OCI-LY1 (cell line): ENCODE data around the gene MTPN.

ENCODE experiments used
- H2AFZ ChIP-seq: fragments of 200-600 bp; sonication (generic), shearing (Covaris generic); 2 replicates; pipeline ENCODE4 v1.6.0; 2014; ENCODE audit warnings: antibody characterized with exemption, mild to moderate bottlenecking, low read length
- H3F3A ChIP-seq: fragments of 200-600 bp; sonication (generic), shearing (Covaris generic); 2 replicates; pipeline ENCODE4 v1.6.0; 2014; ENCODE audit warnings: mild to moderate bottlenecking, antibody characterized with exemption, low read length, moderate library complexity; ENCODE audit not compliant: insufficient read depth
- H3K27ac ChIP-seq: fragments of 200-600 bp; sonication (generic); 2 replicates; pipeline ENCODE4 v1.5.1; 2014; ENCODE audit warnings: low read length, mixed run types, mild to moderate bottlenecking, low read depth; ENCODE audit not compliant: poor library complexity, severe bottlenecking
- H3K27me3 ChIP-seq: fragments of 200-600 bp; sonication (generic); 2 replicates; pipeline ENCODE4 v1.6.0; 2014; ENCODE audit warnings: antibody characterized with exemption, mild to moderate bottlenecking, low read length, moderate library complexity; ENCODE audit not compliant: insufficient read depth
- H3K36me3 ChIP-seq: fragments of 200-600 bp; sonication (generic); 2 replicates; pipeline ENCODE4 v1.6.1; 2014; ENCODE audit warnings: mild to moderate bottlenecking, antibody characterized with exemption, low read length, moderate library complexity, mixed read lengths; ENCODE audit not compliant: insufficient read depth
- H3K4me1 ChIP-seq: fragments of 200-600 bp; sonication (generic); 2 replicates; pipeline ENCODE4 v1.5.1; 2014; ENCODE audit warnings: mild to moderate bottlenecking, low read length, moderate library complexity; ENCODE audit not compliant: insufficient read depth, severe bottlenecking
- H3K4me2 ChIP-seq: fragments of 200-600 bp; sonication (generic), shearing (Covaris generic); 2 replicates; pipeline ENCODE4 v1.6.1; 2014; ENCODE audit warnings: low read length
- H3K4me3 ChIP-seq: fragments of 200-600 bp; sonication (generic); 2 replicates; pipeline ENCODE4 v1.5.1; 2014; ENCODE audit warnings: low read length, low read depth, mild to moderate bottlenecking, mixed read lengths; ENCODE audit not compliant: poor library complexity, severe bottlenecking
- H3K79me2 ChIP-seq: fragments of 200-600 bp; shearing (Covaris generic); 2 replicates; pipeline ENCODE4 v1.6.1; 2016; ENCODE audit warnings: mixed run types, low read length, mixed read lengths; ENCODE audit not compliant: insufficient read depth
- H3K9ac ChIP-seq: fragments of 200-600 bp; sonication (generic), shearing (Covaris generic); 2 replicates; pipeline ENCODE4 v1.6.1; 2014; ENCODE audit warnings: mild to moderate bottlenecking, low read length, mixed read lengths
- H3K9me2 ChIP-seq: fragments of 200-600 bp; sonication (generic), shearing (Covaris generic); 2 replicates; pipeline ENCODE4 v1.6.1; 2014; ENCODE audit warnings: low read depth, mild to moderate bottlenecking, low read length, mixed read lengths
- H3K9me3 ChIP-seq: fragments of 200-600 bp; shearing (Covaris generic); 2 replicates; pipeline ENCODE4 v1.6.1; 2014; ENCODE audit warnings: low read length, mixed read lengths
- H4K20me1 ChIP-seq: fragments of 200-600 bp; sonication (generic), shearing (Covaris generic); 2 replicates; pipeline ENCODE4 v1.6.0; 2016; ENCODE audit warnings: mild to moderate bottlenecking, low read length; ENCODE audit not compliant: insufficient read depth
- EZH2 ChIP-seq: fragments of 200-600 bp; sonication (generic), shearing (Covaris generic); IDR thresholded peaks from 2 replicates; pipeline ENCODE4 v1.8.0; 2017; ENCODE audit warnings: borderline replicate concordance, mixed run types, mild to moderate bottlenecking, antibody characterized with exemption, low read length, moderate library complexity, mixed read lengths
- TF ChIP-seq, protein P1 (sequence below): fragments of 200-600 bp; sonication (generic), shearing (Covaris generic); IDR thresholded peaks from 2 replicates; pipeline ENCODE4 v1.5.1; 2017; ENCODE audit warnings: mild to moderate bottlenecking, antibody characterized with exemption, low read length, moderate library complexity, mixed read lengths

MTPN gene

DNA sequence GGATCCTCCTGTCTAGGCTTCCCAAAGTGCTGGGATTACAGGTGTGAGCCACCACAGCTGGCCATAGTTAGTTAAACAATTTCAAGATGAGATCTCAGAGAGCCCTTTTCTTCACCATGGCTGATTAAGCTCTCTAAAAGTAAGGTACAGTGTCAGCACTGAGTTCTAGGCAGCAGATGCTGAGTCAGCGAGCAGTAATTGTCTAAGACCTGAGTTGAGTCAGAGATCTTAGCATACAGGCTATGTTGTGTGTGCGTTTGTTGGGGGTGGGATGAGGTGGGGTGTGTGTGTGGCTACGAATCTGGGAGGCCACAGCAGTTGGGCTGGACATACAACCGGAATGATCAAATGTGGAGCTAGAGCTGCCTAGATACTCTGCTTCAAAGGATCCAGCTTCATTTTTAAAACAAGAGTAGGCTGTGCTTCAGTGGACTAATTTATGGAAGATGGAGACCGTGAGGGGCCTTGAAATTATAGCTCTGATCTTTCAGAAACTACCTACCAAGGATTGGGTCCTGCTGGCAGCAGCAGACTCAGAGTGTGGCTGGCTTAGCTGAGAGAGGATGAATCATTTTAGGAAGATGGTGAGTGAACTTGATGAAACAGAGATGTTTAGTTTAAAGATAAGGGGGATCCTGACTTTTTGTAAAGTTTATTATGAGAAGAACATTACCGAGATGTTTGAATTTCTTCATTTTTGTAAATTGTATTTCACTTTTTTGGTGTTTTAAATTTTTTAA, 17.5 kb upstream of the MTPN start:
- H2AFZ ChIP-seq: no peak overlapping the region
- no peak overlapping the region for H3K27ac ChIP-seq
- no peaks in the 10 kb centered on the region for H3F3A ChIP-seq
- no peaks in the 10 kb centered on the region for H3K79me2 ChIP-seq
- no peak overlapping the region for H3K4me2 ChIP-seq
- H4K20me1 ChIP-seq: no peaks in the 10 kb centered on the region
- no peaks in the 10 kb centered on the region for H3K36me3 ChIP-seq
- TF ChIP-seq, protein P1, sequence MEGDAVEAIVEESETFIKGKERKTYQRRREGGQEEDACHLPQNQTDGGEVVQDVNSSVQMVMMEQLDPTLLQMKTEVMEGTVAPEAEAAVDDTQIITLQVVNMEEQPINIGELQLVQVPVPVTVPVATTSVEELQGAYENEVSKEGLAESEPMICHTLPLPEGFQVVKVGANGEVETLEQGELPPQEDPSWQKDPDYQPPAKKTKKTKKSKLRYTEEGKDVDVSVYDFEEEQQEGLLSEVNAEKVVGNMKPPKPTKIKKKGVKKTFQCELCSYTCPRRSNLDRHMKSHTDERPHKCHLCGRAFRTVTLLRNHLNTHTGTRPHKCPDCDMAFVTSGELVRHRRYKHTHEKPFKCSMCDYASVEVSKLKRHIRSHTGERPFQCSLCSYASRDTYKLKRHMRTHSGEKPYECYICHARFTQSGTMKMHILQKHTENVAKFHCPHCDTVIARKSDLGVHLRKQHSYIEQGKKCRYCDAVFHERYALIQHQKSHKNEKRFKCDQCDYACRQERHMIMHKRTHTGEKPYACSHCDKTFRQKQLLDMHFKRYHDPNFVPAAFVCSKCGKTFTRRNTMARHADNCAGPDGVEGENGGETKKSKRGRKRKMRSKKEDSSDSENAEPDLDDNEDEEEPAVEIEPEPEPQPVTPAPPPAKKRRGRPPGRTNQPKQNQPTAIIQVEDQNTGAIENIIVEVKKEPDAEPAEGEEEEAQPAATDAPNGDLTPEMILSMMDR: no peak
- no peak for TF ChIP-seq EZH2
- no peak overlapping the region for H3K4me3 ChIP-seq
- H3K9me3 ChIP-seq: no peaks in the 10 kb centered on the region
- H3K4me1 ChIP-seq: no peaks in the 10 kb centered on the region
- peaks cover 9% of the 10 kb centered on the region; the same call in 1 of the 2 replicates for H3K27me3 ChIP-seq
- H3K9ac ChIP-seq: no peak overlapping the region
- no peaks in the 10 kb centered on the region for H3K9me2 ChIP-seq

DNA sequence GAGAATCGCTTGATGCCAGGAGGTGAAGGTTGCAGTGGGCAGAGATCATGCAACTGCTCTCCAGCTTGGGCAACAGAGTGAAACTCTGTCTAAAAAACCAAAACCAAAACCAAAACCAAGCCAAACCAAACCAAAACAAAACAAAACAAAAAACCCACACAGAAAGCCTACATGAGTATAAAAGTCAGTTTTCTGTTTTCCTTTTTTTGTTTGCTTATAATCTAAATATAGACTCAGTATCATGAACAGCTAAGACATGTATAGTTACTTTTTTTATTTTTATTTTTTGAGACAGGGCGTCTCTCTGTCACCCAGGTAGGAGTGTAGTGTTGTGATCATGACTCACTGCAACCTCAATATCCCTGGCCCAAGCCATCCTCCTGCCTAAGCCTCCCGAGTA, 16.8 kb upstream of the MTPN start:
- no peak overlapping the region for H3K27ac ChIP-seq
- H2AFZ ChIP-seq: no peak overlapping the region
- H3K9ac ChIP-seq: no peak overlapping the region
- no peaks in the 10 kb centered on the region for H4K20me1 ChIP-seq
- no peaks in the 10 kb centered on the region for H3K79me2 ChIP-seq
- H3F3A ChIP-seq: no peaks in the 10 kb centered on the region
- H3K4me2 ChIP-seq: no peak overlapping the region
- no peaks in the 10 kb centered on the region for H3K36me3 ChIP-seq
- H3K4me3 ChIP-seq: no peak overlapping the region
- TF ChIP-seq, protein P1: no peak
- TF ChIP-seq EZH2: no peak
- H3K27me3 ChIP-seq: peaks cover 9% of the 10 kb centered on the region; the same call in 1 of the 2 replicates
- H3K9me3 ChIP-seq: no peaks in the 10 kb centered on the region
- no peaks in the 10 kb centered on the region for H3K9me2 ChIP-seq
- H3K4me1 ChIP-seq: no peaks in the 10 kb centered on the region

DNA sequence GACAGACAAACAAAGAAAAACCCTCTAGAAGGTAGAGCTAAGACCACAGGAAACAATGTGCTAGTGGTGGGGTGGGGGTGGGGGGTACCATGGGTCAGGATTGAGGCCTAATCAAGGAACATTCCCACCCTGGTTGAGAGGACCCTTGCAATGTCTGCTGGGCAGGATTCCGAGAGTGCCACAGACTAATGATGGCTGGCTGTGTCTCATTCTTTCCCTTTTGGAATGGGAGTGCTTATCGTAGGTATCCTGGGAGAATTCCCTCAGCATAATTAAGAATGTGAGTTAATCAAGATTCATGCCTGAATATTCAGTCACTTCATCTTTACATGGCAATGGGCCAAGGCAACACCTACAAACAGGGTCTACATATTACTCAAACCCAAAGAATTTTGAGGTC, 14.7 kb upstream of the MTPN start:
- H2AFZ ChIP-seq: no peak overlapping the region
- TF ChIP-seq, protein P1: no peak
- TF ChIP-seq EZH2: no peak
- 0 out of 2 replicates have a peak, but pooled peaks cover 9% of the 10 kb centered on the region for H3K27me3 ChIP-seq

More for the DNA sequence above, 14.7 kb upstream of the MTPN start:
- H3K36me3 ChIP-seq: no peaks in the 10 kb centered on the region
- no peak overlapping the region for H3K4me3 ChIP-seq
- H3F3A ChIP-seq: no peaks in the 10 kb centered on the region
- H3K9ac ChIP-seq: no peak overlapping the region
- no peaks in the 10 kb centered on the region for H3K4me1 ChIP-seq
- H3K9me2 ChIP-seq: no peaks in the 10 kb centered on the region
- no peaks in the 10 kb centered on the region for H4K20me1 ChIP-seq
- H3K79me2 ChIP-seq: no peaks in the 10 kb centered on the region
- no peak overlapping the region for H3K4me2 ChIP-seq
- no peak overlapping the region for H3K27ac ChIP-seq
- no peaks in the 10 kb centered on the region for H3K9me3 ChIP-seq
